ENCODE results near the gene MB. TPM values are rescaled to one million over a fixed set of nuclear protein-coding genes. Genes with fewer than 3 reads are reported as not detected.

The MB gene
- total and polyA plus RNA-seq, 2 experiments from 2014 or later = not detected

- no peak for TF ChIP-seq STAT1 (IDR thresholded peaks at IDR 0.05; ENCODE audit: unreplicated experiment)
- no peak for TF ChIP-seq ZNF114 (CRISPR knock-in tag; IDR thresholded peaks at IDR 0.05)
- no peak for TF ChIP-seq REST (IDR thresholded peaks at IDR 0.05; ENCODE audit: unreplicated experiment)
Observed at GRCh38 chr22:35638001-35638400, 20.9 kb upstream of the MB start (continued).

- ATAC-seq = peak; percentile 70
- H3K27me3 Mint-ChIP-seq (ENCODE audit: insufficient read depth, low read depth, poor library complexity) = peaks cover 7% of the 10 kb centered on the region
Observed at GRCh38 chr22:35637254-35637653, 20.1 kb upstream of the MB start.

More at GRCh38 chr22:35637254-35637653, 20.1 kb upstream of the MB start:
- H3K27ac ChIP-seq (ENCODE audit: low read depth) = no peak overlapping the region
- Mint-ChIP-seq H3K27ac (no peak overlapping the region), H3K4me1 (peaks cover 27% of the 10 kb centered on the region), H3K36me3 (ENCODE audit: low read depth) (no peaks in the 10 kb centered on the region), H3K4me3 (no peak overlapping the region), H3K9me3 (peaks cover 2% of the 10 kb centered on the region; the same call in 2 of the 3 replicates)
- peaks cover under 1% of the 10 kb centered on the region; the same call in 1 of the 2 replicates for H3K9me2 ChIP-seq (ENCODE audit: insufficient read depth)
- H3K4me3 ChIP-seq = no peak overlapping the region
- DNase-seq (ENCODE audit: low spot score) = no peak
- H3K27me3 ChIP-seq (ENCODE audit: insufficient read depth) = no peaks in the 10 kb centered on the region
- H3K4me1 ChIP-seq (ENCODE audit: insufficient read depth) = no peaks in the 10 kb centered on the region; the same call in none of the 2 replicates
- H2AFZ ChIP-seq = peak overlapping the region; percentile 84; the same call in 1 of the 2 replicates
- H4K20me1 ChIP-seq (replicated peaks; ENCODE audit: insufficient read depth) = no peaks in the 10 kb centered on the region
- H3K36me3 ChIP-seq (ENCODE audit: insufficient read depth) = no peaks in the 10 kb centered on the region
- TF ChIP-seq EZH2phosphoT487 (IDR thresholded peaks at IDR 0.05; ENCODE audit: unreplicated experiment) (no peak), POLR2AphosphoS5 (IDR thresholded peaks at IDR 0.05; ENCODE audit: low read depth) (no peak), ZNF462 (CRISPR knock-in tag; IDR thresholded peaks at IDR 0.05) (no peak), JUNB (IDR thresholded peaks at IDR 0.05; ENCODE audit: unreplicated experiment) (no peak), REST (IDR thresholded peaks at IDR 0.05; ENCODE audit: unreplicated experiment) (no peak), ZNF114 (CRISPR knock-in tag; IDR thresholded peaks at IDR 0.05) (no peak), ZNF331 (CRISPR knock-in tag; IDR thresholded peaks at IDR 0.05; ENCODE audit: low read depth) (no peak), CTCF (conservative IDR thresholded peaks at IDR 0.05; ENCODE audit: low read depth in 2 of 2) (no peak)
- H3K4me2 ChIP-seq = no peak overlapping the region
- H3F3A ChIP-seq (replicated peaks; ENCODE audit: low read depth) = no peaks in the 10 kb centered on the region
- no peaks in the 10 kb centered on the region for H3K79me2 ChIP-seq (replicated peaks; ENCODE audit: insufficient read depth)
